Psoas muscle (tissue), 8 donors: ENCODE data around the gene ATF7. TPM values are rescaled to one million over a fixed set of nuclear protein-coding genes. Genes with fewer than 3 reads are reported as not detected.

Experiments used
- ATAC-seq, 4 donors: fragments of 200-7000 bp; cut with Tn5 transposase; one replicate each; pipeline ENCODE4 v1.9.1; 2020; ENCODE audit warnings: moderate library complexity in 3 of 4, mild to moderate bottlenecking in 2 of 4
- DNase-seq, 2 donors: peaks; one replicate each; pipeline ENCODE4 v3.0.0-alpha.2; 2020
- H3K27ac ChIP-seq: fragments of 200-600 bp; one replicate; pipeline ENCODE4 v1.8.0; 2022
- H3K27me3 ChIP-seq, 3 donors: fragments of 200-600 bp in 1 of 3; one replicate each; pipeline versions ENCODE4 v1.6.1 to v1.8.0; 2013 to 2022; ENCODE audit warnings: low read length in 2 of 3, mild to moderate bottlenecking in 2 of 3, moderate library complexity in 1 of 3; ENCODE audit not compliant: insufficient read depth in 3 of 3
- H3K36me3 ChIP-seq, 2 donors: fragments of 200-600 bp in 1 of 2; one replicate each; pipeline versions ENCODE4 v1.6.1 to v1.8.0; 2013 to 2022; ENCODE audit warnings: low read depth in 1 of 2, mild to moderate bottlenecking in 1 of 2, moderate library complexity in 1 of 2; ENCODE audit not compliant: insufficient read depth in 1 of 2
- H3K4me1 ChIP-seq: fragments of 200-600 bp; one replicate; pipeline ENCODE4 v1.8.0; 2022
- H3K4me3 ChIP-seq: fragments of 200-600 bp; one replicate; pipeline ENCODE4 v1.8.0; 2022; ENCODE audit warnings: mild to moderate bottlenecking
- H3K9me3 ChIP-seq: fragments of 200-600 bp; one replicate; pipeline ENCODE4 v1.8.0; 2022
- CTCF ChIP-seq: fragments of 200-600 bp; IDR thresholded peaks from one replicate; pipeline ENCODE4 v1.8.0; 2022; ENCODE audit warnings: antibody characterized with exemption
- WGBS, 3 donors: extraction: QIAGEN DNeasy Blood & Tissue Kit; methylation state at CpG; one replicate each; pipeline versions ENCODE4 v1.1.6 to v1.1.7; 2013; 5-methylcytosine and 5-hydroxymethylcytosine counted together
- intact Hi-C, 2 donors: fragments of 100-400 bp; cut with DNase I; formaldehyde crosslinking; loops; one replicate each; pipeline versions ENCODE4 v1.11.0 to v1.14.2; 2022
- polyA plus RNA-seq, 3 donors: library from polyadenylated mRNA; stranded (reverse); fragments of 200-250 nt; gene quantifications; one replicate each; pipeline ENCODE4 v1.2.3, GENCODE V29; 2013
- total RNA-seq, 4 donors: library from RNA; stranded (reverse); fragmentation: NEBNext Ultra II Directional in 2 of 4; extraction: Animal tissue kit (Norgen Biotek cat#: 25700) in 2 of 4; gene quantifications; one replicate each; pipeline versions ENCODE4 v1.2.1 to v1.2.4, GENCODE V29; 2021 to 2023
- donor health status: healthy with polysubstance abuse.
- donor health status: DM: no; HTN: no; CAD: no; lungs with moderate emphysema.
- donor health status: Bipolar disorder and iron deficiency.
- donor health status: healthy.
- donor health status: DM: yes; HTN: yes; CAD: no.
- donor health status: DM: no; HTN: no; CAD: no.
- donor health status: DM: no; HTN: no; CAD: no.
- donor health status: DM: yes; HTN: yes; CAD: no.

Gene ATF7
- total and polyA plus RNA-seq, 7 donors, result 15.7 to 32.3 (median 25.4) TPM

- H3K9me3 ChIP-seq, result no peaks in the 10 kb centered on the region
- no peak for DNase-seq
- H3K4me1 ChIP-seq, result no peaks in the 10 kb centered on the region
- ATAC-seq, result no peak
- H3K27ac ChIP-seq, result no peak overlapping the region
- no peak for TF ChIP-seq CTCF
- H3K27me3 ChIP-seq, result no peaks in the 10 kb centered on the region
- no peak overlapping the region for H3K4me3 ChIP-seq
- WGBS, 3 donors, result 74 to 76% (median 75%) methylated on average over 6 of the region's 6 CpGs
- peaks cover 13 to 97% of the 10 kb centered on the region in 2 donors for H3K36me3 ChIP-seq
- intact Hi-C loops, result no loop called here
Measured at GRCh38 chr12:53514628-53515290, 111.4 kb downstream of the ATF7 start.

- Histone ChIP-seq H3K4me3 (no peak overlapping the region), H3K36me3 (peaks cover 13 to 88% of the 10 kb centered on the region in 2 donors), H3K9me3 (no peaks in the 10 kb centered on the region), H3K27me3 (no peaks in the 10 kb centered on the region), H3K27ac (no peak overlapping the region), H3K4me1 (peaks cover under 1% of the 10 kb centered on the region)
- DNase-seq (no peak), ATAC-seq (no peak)
- WGBS, 3 donors, result 86 to 93% (median 88%) methylated on average over 6 of the region's 6 CpGs
- TF ChIP-seq CTCF, result no peak
- intact Hi-C loops, result no loop called here
Measured at GRCh38 chr12:53513712-53514410, 112.3 kb downstream of the ATF7 start.

- no peaks in the 10 kb centered on the region for H3K9me3 ChIP-seq
- H3K27me3 ChIP-seq, result no peaks in the 10 kb centered on the region
- 80 to 85% (median 81%) methylated on average over 7 to 9 of the region's 9 CpGs for WGBS, 3 donors
- DNase-seq (no peak), ATAC-seq (no peak)
- intact Hi-C loops, result no loop called here
- H3K36me3 ChIP-seq, result peaks cover 5 to 75% of the 10 kb centered on the region in 2 donors
- H3K4me1 ChIP-seq, result peaks cover 9% of the 10 kb centered on the region
- no peak overlapping the region for H3K4me3 ChIP-seq
- TF ChIP-seq CTCF, result no peak
- no peak overlapping the region for H3K27ac ChIP-seq
Measured at GRCh38 chr12:53510181-53510812, 115.9 kb downstream of the ATF7 start.

GRCh38 chr12:53508534-53509170 lies 117.5 kb downstream of the ATF7 start:
- Histone ChIP-seq H3K27me3 (no peaks in the 10 kb centered on the region), H3K27ac (peak overlapping the region; percentile 14), H3K36me3 (peaks cover 0 to 67% of the 10 kb centered on the region in 2 donors), H3K9me3 (no peaks in the 10 kb centered on the region), H3K4me3 (no peak overlapping the region), H3K4me1 (peaks cover 15% of the 10 kb centered on the region)
- peak; percentile 81 to 90 for DNase-seq
- peak; percentile 86 for TF ChIP-seq CTCF
- peak; percentile 81 to 90 (median 88) for ATAC-seq
- intact Hi-C loops, result loop anchor here (2.0 to 5.0 kb wide), 2 partner anchors 156 kb away; no protein-coding TSS in a partner anchor
- 28 to 34% (median 30%) methylated on average over 7 of the region's 7 CpGs for WGBS, 3 donors
